Esophagus squamous epithelium (tissue), 4 donors: ENCODE measurements around the gene TMC8.

Experiments
- POLR2A ChIP-seq, 4 donors: fragments of 450-650 bp; IDR thresholded peaks; one replicate each; pipeline ENCODE4 v1.6.1; 2017; ENCODE audit warnings: antibody characterized with exemption in 4 of 4, mild to moderate bottlenecking in 4 of 4, moderate library complexity in 3 of 4
- TF ChIP-seq, protein P1 (sequence below), 6 experiments: fragments of 450-650 bp in 4 of 6; fragments of 200-600 bp in 2 of 6; sonication (generic) in 2 of 6; IDR thresholded peaks; one replicate each; pipeline ENCODE4 v1.5.1; 2016 to 2019; ENCODE audit warnings: antibody characterized with exemption in 6 of 6, mild to moderate bottlenecking in 4 of 6, moderate library complexity in 4 of 6

DNA sequence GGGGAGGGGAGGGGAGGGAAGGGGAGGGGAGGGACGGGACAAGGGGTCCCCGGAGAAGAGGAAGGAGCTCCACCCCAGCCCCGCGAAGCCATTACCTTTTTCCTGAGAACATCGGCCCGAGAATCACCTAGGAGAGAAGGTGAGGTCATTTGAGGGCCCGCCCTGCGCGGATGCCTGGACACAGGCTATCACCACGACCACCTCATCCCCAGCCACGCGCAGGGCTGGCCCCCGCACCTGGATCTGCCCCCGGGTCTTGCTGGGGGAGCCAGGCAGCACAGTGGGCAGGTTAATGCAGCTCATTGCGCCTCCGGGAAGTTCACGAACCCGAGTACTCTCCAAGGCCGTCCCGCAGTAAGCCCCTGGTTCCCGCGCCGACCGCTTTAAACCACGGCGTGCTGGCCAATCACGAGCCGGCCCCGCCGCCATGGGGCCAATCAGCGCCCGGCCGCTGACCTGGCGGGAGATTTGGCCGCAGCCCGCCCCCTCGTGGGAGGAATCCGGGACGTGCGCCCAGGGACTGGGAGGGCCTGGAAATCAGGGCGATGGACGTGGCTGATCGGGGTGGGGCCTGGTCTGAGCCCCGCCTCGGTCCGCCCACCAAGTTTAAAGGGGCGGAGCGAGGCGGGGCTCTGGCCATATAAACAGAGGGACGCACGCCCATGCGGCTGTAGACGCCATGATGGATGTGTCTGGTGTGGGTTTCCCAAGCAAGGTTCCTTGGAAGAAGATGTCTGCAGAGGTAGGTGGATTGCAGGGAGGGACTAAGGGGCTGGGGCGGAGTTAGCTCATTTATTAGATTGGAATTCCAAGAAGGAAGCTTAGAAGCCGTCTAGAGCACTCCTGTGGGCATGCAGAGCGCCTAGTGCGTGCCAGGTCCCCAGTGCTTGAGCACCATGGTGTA, 56.4 kb downstream of the TMC8 start, which contains the start of the genes AFMID and TK1:
- TF ChIP-seq, protein P1, sequence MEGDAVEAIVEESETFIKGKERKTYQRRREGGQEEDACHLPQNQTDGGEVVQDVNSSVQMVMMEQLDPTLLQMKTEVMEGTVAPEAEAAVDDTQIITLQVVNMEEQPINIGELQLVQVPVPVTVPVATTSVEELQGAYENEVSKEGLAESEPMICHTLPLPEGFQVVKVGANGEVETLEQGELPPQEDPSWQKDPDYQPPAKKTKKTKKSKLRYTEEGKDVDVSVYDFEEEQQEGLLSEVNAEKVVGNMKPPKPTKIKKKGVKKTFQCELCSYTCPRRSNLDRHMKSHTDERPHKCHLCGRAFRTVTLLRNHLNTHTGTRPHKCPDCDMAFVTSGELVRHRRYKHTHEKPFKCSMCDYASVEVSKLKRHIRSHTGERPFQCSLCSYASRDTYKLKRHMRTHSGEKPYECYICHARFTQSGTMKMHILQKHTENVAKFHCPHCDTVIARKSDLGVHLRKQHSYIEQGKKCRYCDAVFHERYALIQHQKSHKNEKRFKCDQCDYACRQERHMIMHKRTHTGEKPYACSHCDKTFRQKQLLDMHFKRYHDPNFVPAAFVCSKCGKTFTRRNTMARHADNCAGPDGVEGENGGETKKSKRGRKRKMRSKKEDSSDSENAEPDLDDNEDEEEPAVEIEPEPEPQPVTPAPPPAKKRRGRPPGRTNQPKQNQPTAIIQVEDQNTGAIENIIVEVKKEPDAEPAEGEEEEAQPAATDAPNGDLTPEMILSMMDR (IDR thresholded peaks at IDR 0.05) = peak; percentile 76 to 97 (median 93)
- TF ChIP-seq POLR2A (IDR thresholded peaks at IDR 0.05) = peak in 3 of 4 donors; percentile 46 to 52 (median 48)
